WTC11 (cell line): ENCODE data around the gene CFDP1. TPM values are rescaled to one million over a fixed set of nuclear protein-coding genes. Genes with fewer than 3 reads are reported as not detected.

ENCODE experiments used
- ATAC-seq: fragments of 200-7000 bp; cut with Tn5 transposase; 2 replicates; pipeline ENCODE4 v1.10.0; 2021; ENCODE audit warnings: mild to moderate bottlenecking, moderate library complexity
- CTCF ChIA-PET: fragments of 300-600 bp; sonication (Branson Sonifier 250); formaldehyde crosslinking; loops from one replicate; lab custom pipeline; 2021; ENCODE audit warnings: antibody characterized with exemption; lab: Charles Lee
- POLR2A ChIA-PET: fragments of 350-600 bp; sonication (Branson Sonifier 250); formaldehyde crosslinking; loops from one replicate; lab custom pipeline; 2021; ENCODE audit warnings: antibody characterized with exemption; lab: Charles Lee
- DNase-seq: peaks from one replicate; pipeline ENCODE4 v3.0.0; 2021; ENCODE audit warnings: low spot score
- H3K27ac Mint-ChIP-seq: 2 replicates; pipeline ENCODE4 v1.8.0; 2021; ENCODE audit warnings: mixed read lengths
- H3K27me3 Mint-ChIP-seq: 2 replicates; pipeline ENCODE4 v1.8.0; 2021; ENCODE audit warnings: low read depth, mild to moderate bottlenecking, moderate library complexity, mixed read lengths
- H3K36me3 Mint-ChIP-seq: 2 replicates; pipeline ENCODE4 v1.8.0; 2021; ENCODE audit warnings: mixed read lengths
- H3K4me1 Mint-ChIP-seq: 2 replicates; pipeline ENCODE4 v1.8.0; 2022; ENCODE audit warnings: mixed read lengths
- H3K4me3 Mint-ChIP-seq: 2 replicates; pipeline ENCODE4 v1.8.0; 2021; ENCODE audit warnings: mild to moderate bottlenecking, moderate library complexity, mixed read lengths
- H3K9me3 Mint-ChIP-seq: 2 replicates; pipeline ENCODE4 v1.8.0; 2021; ENCODE audit warnings: mixed read lengths
- AR ChIP-seq: fragments of 250-450 bp; sonication (Bioruptor Pico); IDR thresholded peaks from 2 replicates; pipeline ENCODE4 v1.9.0; 2021; ENCODE audit warnings: mild to moderate bottlenecking
- CBFB ChIP-seq: sonication (generic); formaldehyde crosslinking; IDR thresholded peaks from 2 replicates; pipeline ENCODE4 v1.8.1; 2022; ENCODE audit warnings: mild to moderate bottlenecking, low read depth, missing genetic modification reagents
- EMX1 ChIP-seq: fragments of 250-450 bp; sonication (Bioruptor Pico); IDR thresholded peaks from 2 replicates; pipeline ENCODE4 v1.8.0; 2021; ENCODE audit warnings: mild to moderate bottlenecking
- GABPB1 ChIP-seq: sonication (generic); formaldehyde crosslinking; IDR thresholded peaks from 2 replicates; pipeline ENCODE4 v1.8.1; 2023; ENCODE audit warnings: mild to moderate bottlenecking, missing genetic modification reagents
- HMGA2 ChIP-seq: fragments of 250-450 bp; sonication (Bioruptor Pico); IDR thresholded peaks from 2 replicates; pipeline ENCODE4 v1.4.0; 2021; ENCODE audit warnings: mild to moderate bottlenecking, moderate library complexity
- MAX ChIP-seq: sonication (generic); formaldehyde crosslinking; IDR thresholded peaks from 2 replicates; pipeline ENCODE4 v1.8.0; 2022; ENCODE audit warnings: mild to moderate bottlenecking, missing genetic modification reagents
- NFE2L1 ChIP-seq: sonication (generic); formaldehyde crosslinking; IDR thresholded peaks from 2 replicates; pipeline ENCODE4 v1.8.1; 2023; ENCODE audit warnings: missing genetic modification reagents
- PRDM15 ChIP-seq: sonication (generic); formaldehyde crosslinking; IDR thresholded peaks from 2 replicates; pipeline ENCODE4 v1.8.0; 2022; ENCODE audit warnings: missing genetic modification reagents
- TCF7 ChIP-seq: sonication (generic); formaldehyde crosslinking; IDR thresholded peaks from 2 replicates; pipeline ENCODE4 v1.8.0; 2022; ENCODE audit warnings: mild to moderate bottlenecking, low read depth, missing genetic modification reagents, moderate library complexity
- USF2 ChIP-seq: sonication (generic); formaldehyde crosslinking; IDR thresholded peaks from 2 replicates; pipeline ENCODE4 v1.8.1; 2023; ENCODE audit warnings: mild to moderate bottlenecking, missing genetic modification reagents, moderate library complexity
- ZNF219 ChIP-seq: sonication (generic); formaldehyde crosslinking; IDR thresholded peaks from 2 replicates; pipeline ENCODE4 v1.8.0; 2023; ENCODE audit warnings: missing genetic modification reagents, mild to moderate bottlenecking, borderline replicate concordance
- ZNF263 ChIP-seq: sonication (generic); formaldehyde crosslinking; IDR thresholded peaks from 2 replicates; pipeline ENCODE4 v1.8.1; 2022; ENCODE audit warnings: low read depth, mild to moderate bottlenecking, moderate library complexity, missing genetic modification reagents
- ZNF281 ChIP-seq: sonication (generic); formaldehyde crosslinking; IDR thresholded peaks from 2 replicates; pipeline ENCODE4 v1.8.0; 2023; ENCODE audit warnings: mild to moderate bottlenecking, missing genetic modification reagents
- ZNF423 ChIP-seq: fragments of 250-450 bp; sonication (Bioruptor Pico); IDR thresholded peaks from 2 replicates; pipeline ENCODE4 v2.1.2; 2022; ENCODE audit warnings: mild to moderate bottlenecking, moderate library complexity
- ZNF512 ChIP-seq: sonication (generic); formaldehyde crosslinking; IDR thresholded peaks from 2 replicates; pipeline ENCODE4 v1.8.1; 2022; ENCODE audit warnings: missing genetic modification reagents, borderline replicate concordance
- ZNF532 ChIP-seq: fragments of 250-450 bp; sonication (Bioruptor Pico); IDR thresholded peaks from 2 replicates; pipeline ENCODE4 v1.9.0; 2021; ENCODE audit warnings: mild to moderate bottlenecking, borderline replicate concordance
- total RNA-seq: library from RNA; stranded (reverse); gene quantifications from 3 replicates; pipeline ENCODE4 v1.2.3, GENCODE V29; 2021

CFDP1 gene
- total RNA-seq, 1 experiment from 2014 or later = 79.2 TPM

GRCh38 chr16:75262800-75263127, 170.5 kb downstream of the CFDP1 start (continued):
- TF ChIP-seq ZNF532 (CRISPR knock-in tag) (no peak), NFE2L1 (CRISPR knock-in tag) (no peak), USF2 (CRISPR knock-in tag) (no peak), ZNF263 (no peak), CBFB (CRISPR knock-in tag) (no peak), AR (CRISPR knock-in tag) (no peak)

GRCh38 chr16:75262104-75262799, 171.1 kb downstream of the CFDP1 start:
- peaks cover 63% of the 10 kb centered on the region for H3K4me1 Mint-ChIP-seq
- POLR2A ChIA-PET = interaction anchor here (1.3 to 7.0 kb wide), 3 partner anchors 8 to 28 kb away, joined by 3 to 57 read pairs (median 4); no protein-coding TSS in a partner anchor
- H3K27me3 Mint-ChIP-seq = no peaks in the 10 kb centered on the region
- no peak overlapping the region for H3K4me3 Mint-ChIP-seq
- H3K36me3 Mint-ChIP-seq = 0 out of 2 replicates have a peak, but pooled peaks cover 3% of the 10 kb centered on the region
- ATAC-seq (no peak), DNase-seq (peak; percentile 14)
- peak overlapping the region; percentile 55 for H3K27ac Mint-ChIP-seq
- CTCF ChIA-PET = interaction anchor here (1.3 kb wide), 1 partner anchor 28 kb away, joined by 12 read pairs; no protein-coding TSS in a partner anchor
- no peaks in the 10 kb centered on the region for H3K9me3 Mint-ChIP-seq
- TF ChIP-seq TCF7 (CRISPR knock-in tag) (no peak), ZNF281 (CRISPR knock-in tag) (0 out of 2 replicates have a peak, but pooled peaks have one; percentile 14), PRDM15 (no peak), GABPB1 (CRISPR knock-in tag) (peak; percentile 33; the same call in 1 of the 2 replicates), MAX (CRISPR knock-in tag) (no peak), EMX1 (no peak), ZNF423 (CRISPR knock-in tag) (no peak), ZNF219 (no peak), HMGA2 (no peak), ZNF512 (CRISPR knock-in tag) (no peak)
